GM06990 (cell line): ENCODE results near the gene TRPV3.
"Not testable (repeated sequence)": the region's sequence is repeated elsewhere in the genome, so short reads cannot be mapped to it uniquely, and the experiment has no call there.

Source experiments
- DNase-seq: peaks from one replicate; pipeline ENCODE4 v3.0.0-alpha.2; 2011; ENCODE audit not compliant: insufficient read length; ENCODE audit errors: extremely low read depth
- H3K27me3 ChIP-seq: replicated peaks from 2 replicates; pipeline ENCODE4 v1.6.0; 2011; ENCODE audit warnings: low read length; ENCODE audit not compliant: control insufficient read depth, insufficient read depth
- H3K36me3 ChIP-seq: 2 replicates; pipeline ENCODE4 v1.5.1; 2011; ENCODE audit warnings: low read length; ENCODE audit not compliant: control insufficient read depth, insufficient read depth
- H3K4me3 ChIP-seq: replicated peaks from 2 replicates; pipeline ENCODE4 v1.5.1; 2011; ENCODE audit warnings: low read depth, mild to moderate bottlenecking, control low read depth, low read length
- TF ChIP-seq, protein P1 (sequence below): IDR thresholded peaks from 2 replicates; pipeline ENCODE4 v1.5.1; 2011; ENCODE audit warnings: low read length, control low read depth, mild to moderate bottlenecking, inconsistent platforms; ENCODE audit not compliant: insufficient read depth, poor library complexity, severe bottlenecking

TRPV3 gene

DNA sequence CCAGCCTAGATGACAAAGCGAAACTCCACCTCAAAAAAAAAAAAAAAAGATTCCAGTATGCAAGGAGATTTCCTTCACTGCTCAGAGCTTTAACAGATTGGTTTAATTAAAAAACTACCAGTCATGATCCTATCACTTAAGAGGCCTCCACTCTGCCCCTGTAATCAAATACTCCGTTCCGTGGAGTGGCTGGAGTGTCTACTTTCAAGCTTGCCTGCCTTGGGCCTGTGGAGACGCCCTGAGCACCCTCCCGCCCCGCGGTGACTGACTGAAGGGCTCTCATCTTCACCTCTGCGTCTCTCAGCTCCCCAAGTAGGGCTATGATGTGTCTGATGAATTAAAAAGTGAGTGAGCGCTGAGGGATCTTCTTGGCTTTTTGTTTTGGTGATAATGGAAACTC lies 25.3 kb upstream of the TRPV3 start:
- Histone ChIP-seq H3K36me3 (peaks cover 3% of the 10 kb centered on the region), H3K27me3 (no peaks in the 10 kb centered on the region), H3K4me3 (no peak overlapping the region)
- TF ChIP-seq, protein P1, sequence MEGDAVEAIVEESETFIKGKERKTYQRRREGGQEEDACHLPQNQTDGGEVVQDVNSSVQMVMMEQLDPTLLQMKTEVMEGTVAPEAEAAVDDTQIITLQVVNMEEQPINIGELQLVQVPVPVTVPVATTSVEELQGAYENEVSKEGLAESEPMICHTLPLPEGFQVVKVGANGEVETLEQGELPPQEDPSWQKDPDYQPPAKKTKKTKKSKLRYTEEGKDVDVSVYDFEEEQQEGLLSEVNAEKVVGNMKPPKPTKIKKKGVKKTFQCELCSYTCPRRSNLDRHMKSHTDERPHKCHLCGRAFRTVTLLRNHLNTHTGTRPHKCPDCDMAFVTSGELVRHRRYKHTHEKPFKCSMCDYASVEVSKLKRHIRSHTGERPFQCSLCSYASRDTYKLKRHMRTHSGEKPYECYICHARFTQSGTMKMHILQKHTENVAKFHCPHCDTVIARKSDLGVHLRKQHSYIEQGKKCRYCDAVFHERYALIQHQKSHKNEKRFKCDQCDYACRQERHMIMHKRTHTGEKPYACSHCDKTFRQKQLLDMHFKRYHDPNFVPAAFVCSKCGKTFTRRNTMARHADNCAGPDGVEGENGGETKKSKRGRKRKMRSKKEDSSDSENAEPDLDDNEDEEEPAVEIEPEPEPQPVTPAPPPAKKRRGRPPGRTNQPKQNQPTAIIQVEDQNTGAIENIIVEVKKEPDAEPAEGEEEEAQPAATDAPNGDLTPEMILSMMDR: no peak
- DNase-seq: no peak

DNA sequence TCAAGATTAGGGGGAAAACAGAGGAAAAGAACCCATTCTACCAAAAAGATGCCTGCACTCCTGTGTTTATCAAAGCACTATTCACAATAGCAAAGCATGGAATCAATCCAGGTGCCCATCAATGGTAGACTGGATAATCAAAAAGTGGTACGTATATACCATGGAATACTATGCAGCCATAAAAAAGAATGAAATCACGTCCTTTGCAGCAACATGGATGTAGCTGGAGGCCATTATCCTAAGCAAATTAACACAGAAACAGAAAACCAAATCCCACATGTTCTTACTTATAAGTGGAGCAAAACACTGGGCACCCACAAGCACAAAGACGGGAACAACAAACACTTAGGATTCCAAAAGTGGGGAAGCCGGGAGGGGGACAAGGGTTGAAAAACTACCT lies 21.1 kb upstream of the TRPV3 start:
- H3K4me3 ChIP-seq, H3K27me3 ChIP-seq, H3K36me3 ChIP-seq, DNase-seq: not testable (repeated sequence)

DNA sequence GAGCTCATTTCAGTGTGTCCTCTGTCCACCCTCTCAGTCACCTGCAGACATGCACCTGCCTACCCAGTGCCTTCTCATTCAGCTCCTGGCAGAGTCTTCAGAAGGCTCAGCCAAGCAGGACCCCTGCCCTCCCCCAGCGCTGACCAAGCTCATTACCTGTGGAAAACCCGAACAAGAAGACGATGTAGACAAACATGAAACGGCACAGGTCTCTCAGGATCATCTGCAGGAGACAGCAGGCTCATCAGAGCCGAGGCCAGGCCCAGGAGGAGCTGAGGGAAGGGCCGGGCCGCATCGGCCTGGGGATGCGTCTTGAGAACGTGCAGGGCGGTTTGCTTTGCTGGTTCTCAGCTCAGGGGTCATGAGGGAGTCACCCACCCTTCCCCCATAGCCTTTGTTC lies 19.4 kb upstream of the TRPV3 start:
- H3K4me3 ChIP-seq: no peak overlapping the region
- TF ChIP-seq, protein P1: no peak
- no peak for DNase-seq
- H3K27me3 ChIP-seq: no peaks in the 10 kb centered on the region
- H3K36me3 ChIP-seq: peaks cover 5% of the 10 kb centered on the region

DNA sequence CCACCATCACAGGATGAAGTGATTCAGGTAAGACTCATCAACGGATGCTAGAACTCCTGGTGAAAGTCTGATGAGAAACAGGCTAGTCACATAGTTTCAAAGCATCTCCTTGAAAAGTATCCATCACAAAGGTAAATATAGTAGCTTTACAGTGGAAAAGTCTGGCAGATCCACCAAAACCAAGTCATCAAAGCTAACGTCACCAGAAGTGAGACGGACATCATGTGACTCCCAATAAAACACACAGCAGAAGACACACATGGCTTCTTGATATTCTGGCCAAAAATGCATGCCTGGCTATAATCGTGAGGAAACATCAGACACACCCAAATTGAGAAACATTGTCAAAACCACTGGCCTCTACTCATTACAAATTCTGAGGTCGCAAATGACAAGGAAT lies 17.9 kb upstream of the TRPV3 start:
- Histone ChIP-seq H3K4me3 (no peak overlapping the region), H3K27me3 (no peaks in the 10 kb centered on the region), H3K36me3 (peaks cover 11% of the 10 kb centered on the region)
- TF ChIP-seq, protein P1: no peak
- DNase-seq: no peak

DNA sequence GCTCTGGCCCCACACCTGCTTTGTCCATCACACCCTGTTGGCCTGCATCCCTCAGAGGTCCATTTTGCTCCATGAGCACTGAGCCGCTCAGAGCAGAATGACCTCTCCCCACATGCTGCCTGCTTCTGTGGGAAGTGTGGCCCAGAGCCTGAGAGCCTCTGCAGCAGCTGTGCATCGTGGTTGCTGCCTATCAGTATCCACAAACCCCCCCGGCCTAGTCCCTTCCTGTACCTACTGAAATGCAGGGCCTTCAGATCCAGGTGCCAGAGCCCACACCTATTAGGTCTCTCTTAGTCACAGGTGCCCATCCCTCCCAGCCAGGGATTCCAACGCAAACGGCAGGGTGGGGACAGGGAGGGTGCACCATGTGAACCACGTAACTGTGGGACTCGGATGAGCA lies 16.6 kb upstream of the TRPV3 start:
- DNase-seq: no peak
- H3K36me3 ChIP-seq: peaks cover 11% of the 10 kb centered on the region
- H3K27me3 ChIP-seq: no peaks in the 10 kb centered on the region
- TF ChIP-seq, protein P1: no peak
- H3K4me3 ChIP-seq: no peak overlapping the region

DNA sequence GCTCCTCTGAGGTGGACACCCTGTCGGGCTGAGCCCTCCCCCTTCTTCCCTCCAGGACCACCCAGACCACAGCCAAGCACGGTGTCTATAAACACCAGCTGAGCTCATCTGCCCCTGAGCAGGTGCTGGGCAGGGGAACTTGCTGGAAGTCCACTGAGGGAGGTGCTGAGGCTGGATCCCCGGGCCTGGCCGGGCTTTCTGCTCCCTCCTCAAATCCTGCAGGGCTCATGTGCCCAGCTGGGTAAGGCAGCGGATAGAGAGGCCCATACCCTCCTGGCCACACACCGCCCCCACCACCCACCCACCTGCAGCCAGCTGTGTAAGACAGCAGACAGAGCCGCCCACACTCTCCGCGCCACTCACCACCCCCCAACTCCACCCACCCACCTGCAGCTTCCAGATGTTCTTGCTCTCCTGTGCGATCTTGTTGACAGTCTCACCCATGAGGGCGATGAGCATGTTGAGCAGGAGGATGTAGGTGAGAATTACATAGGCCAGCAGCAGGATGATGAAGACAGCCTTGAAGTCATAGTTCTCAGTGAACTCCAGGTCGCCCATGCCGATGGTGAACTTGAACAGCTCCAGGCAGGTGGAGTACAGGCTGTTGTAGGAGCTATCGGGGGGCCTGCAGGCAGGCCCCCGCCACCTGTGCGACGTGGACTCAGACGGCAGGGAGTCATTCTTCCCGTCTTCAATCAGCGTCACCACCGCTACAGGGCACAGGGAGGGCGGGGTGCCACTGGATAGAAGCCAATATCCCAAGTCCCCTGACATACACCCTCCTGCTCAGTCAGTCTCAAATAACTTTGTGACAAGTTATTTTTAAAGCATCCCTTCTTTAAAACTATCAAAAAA lies 15.9 kb upstream of the TRPV3 start:
- TF ChIP-seq, protein P1: no peak
- Histone ChIP-seq H3K4me3 (no peak overlapping the region), H3K36me3 (peaks cover 11% of the 10 kb centered on the region), H3K27me3 (no peaks in the 10 kb centered on the region)
- no peak for DNase-seq
